ENCODE data around the gene GPAM. TPM values are rescaled to one million over a fixed set of nuclear protein-coding genes. Genes with fewer than 3 reads are reported as not detected.
A peak's percentile ranks its signal among the peaks of the same experiment; 100 is the strongest.

Gene GPAM
- total and polyA plus RNA-seq, 2 experiments from 2014 or later = 4.9 to 12.5 TPM

DNA sequence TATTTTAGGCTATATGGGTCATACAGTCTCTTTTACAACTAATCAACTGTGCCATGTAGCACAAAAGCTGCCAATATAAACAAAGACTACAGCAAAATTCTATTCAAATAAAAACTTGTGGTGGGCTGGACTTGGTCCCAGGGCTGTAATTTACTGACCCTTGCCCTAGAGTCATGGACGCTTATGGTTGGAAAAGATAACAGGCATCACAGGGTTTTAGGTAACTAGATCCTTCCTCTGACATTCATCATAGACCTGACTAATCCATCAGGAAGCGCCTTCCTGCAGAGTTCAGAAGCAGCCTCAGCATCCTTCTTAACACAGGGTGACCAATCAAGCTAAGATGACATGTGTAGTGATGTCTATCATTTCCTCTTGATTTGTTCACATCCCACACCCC lies 40.2 kb upstream of the GPAM start:
- in situ Hi-C loops (cut with MboI) = no loop called here
- no peak for DNase-seq
- WGBS, 2 experiments (ENCODE audit: low coverage in 1 of 2, low lambda C conversion rate in 2 of 2, missing lambda C conversion rate in 2 of 2) = 85 to 88% methylated on average over 2 of the region's 2 CpGs
- Histone ChIP-seq H3K4me1 (ENCODE audit: insufficient read depth) (peaks cover 15% of the 10 kb centered on the region), H4K20me1 (ENCODE audit: insufficient read depth) (no peaks in the 10 kb centered on the region), H3K79me2 (ENCODE audit: insufficient read depth) (no peaks in the 10 kb centered on the region), H3F3A (ENCODE audit: insufficient read depth) (peaks cover 10% of the 10 kb centered on the region), H3K36me3 (ENCODE audit: low read depth) (no peaks in the 10 kb centered on the region), H3K27ac (no peak overlapping the region), H3K4me2 (ENCODE audit: unreplicated experiment) (no peak overlapping the region), H3K9me3 (ENCODE audit: low read depth) (no peaks in the 10 kb centered on the region), H3K4me3 (no peak overlapping the region), H3K27me3 (replicated peaks; ENCODE audit: insufficient read depth) (no peaks in the 10 kb centered on the region), H3K9me2 (ENCODE audit: insufficient read depth) (no peaks in the 10 kb centered on the region), H2AFZ (no peak overlapping the region), H3K9ac (no peak overlapping the region)
- TF ChIP-seq EZH2 (IDR thresholded peaks at IDR 0.05; ENCODE audit: insufficient read depth, poor library complexity, severe bottlenecking) (no peak), EZH2phosphoT487 (IDR thresholded peaks at IDR 0.05; ENCODE audit: insufficient read depth, low read depth) (no peak)

GRCh38 chr10:112222799-112223198 lies 39.2 kb upstream of the GPAM start:
- H3K79me2 ChIP-seq (ENCODE audit: insufficient read depth) = no peaks in the 10 kb centered on the region
- peaks cover under 1% of the 10 kb centered on the region; the same call in 1 of the 2 replicates for H3F3A ChIP-seq (ENCODE audit: insufficient read depth)
- H3K4me1 ChIP-seq (ENCODE audit: insufficient read depth) = peaks cover 9% of the 10 kb centered on the region
- no peak overlapping the region for H3K4me2 ChIP-seq (ENCODE audit: unreplicated experiment)
- no peak for TF ChIP-seq EZH2phosphoT487 (IDR thresholded peaks at IDR 0.05; ENCODE audit: insufficient read depth, low read depth)
- H3K27me3 ChIP-seq (replicated peaks; ENCODE audit: insufficient read depth) = no peaks in the 10 kb centered on the region
- no peak overlapping the region for H3K9ac ChIP-seq
- H3K9me2 ChIP-seq (ENCODE audit: insufficient read depth) = no peaks in the 10 kb centered on the region
- no peak overlapping the region for H2AFZ ChIP-seq
- no peaks in the 10 kb centered on the region for H3K9me3 ChIP-seq (ENCODE audit: low read depth)
- 87 to 93% methylated on average over 2 of the region's 2 CpGs for WGBS, 2 experiments (ENCODE audit: low coverage in 1 of 2, low lambda C conversion rate in 2 of 2, missing lambda C conversion rate in 2 of 2)
- in situ Hi-C loops (cut with MboI) = no loop called here
- no peaks in the 10 kb centered on the region for H3K36me3 ChIP-seq (ENCODE audit: low read depth)
- no peak overlapping the region for H3K4me3 ChIP-seq
- no peak for DNase-seq
- no peak overlapping the region for H3K27ac ChIP-seq
- no peaks in the 10 kb centered on the region for H4K20me1 ChIP-seq (ENCODE audit: insufficient read depth)

DNA sequence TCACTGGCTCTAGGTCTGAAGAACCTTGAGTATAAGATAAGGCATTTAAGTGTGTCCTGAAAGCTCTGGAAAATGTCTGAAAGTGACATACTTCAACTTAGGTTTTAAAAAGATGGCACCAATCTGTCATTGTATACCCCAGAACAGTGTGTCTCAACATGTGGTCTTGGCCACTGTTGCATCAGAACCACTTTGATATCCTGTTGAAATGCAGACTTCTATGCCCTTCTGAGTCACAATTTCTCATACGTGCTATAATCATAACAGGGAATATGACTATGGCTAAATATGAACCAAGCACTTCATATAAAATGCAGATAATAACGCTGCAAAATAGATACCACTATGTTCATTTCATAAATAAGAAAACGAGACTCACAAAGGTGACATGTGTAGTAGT lies 38.0 kb upstream of the GPAM start:
- H3K36me3 ChIP-seq (ENCODE audit: low read depth) = no peaks in the 10 kb centered on the region
- H3K9ac ChIP-seq = no peak overlapping the region
- H4K20me1 ChIP-seq (ENCODE audit: insufficient read depth) = no peaks in the 10 kb centered on the region
- in situ Hi-C loops (cut with MboI) = no loop called here
- no peaks in the 10 kb centered on the region for H3K4me1 ChIP-seq (ENCODE audit: insufficient read depth)
- H3F3A ChIP-seq (ENCODE audit: insufficient read depth) = no peaks in the 10 kb centered on the region; the same call in 1 of the 2 replicates
- peak; percentile 37 for DNase-seq
- no peaks in the 10 kb centered on the region for H3K9me3 ChIP-seq (ENCODE audit: low read depth)
- no peak for TF ChIP-seq EZH2 (IDR thresholded peaks at IDR 0.05; ENCODE audit: insufficient read depth, poor library complexity, severe bottlenecking)
- H3K27ac ChIP-seq = no peak overlapping the region
- no peak overlapping the region for H2AFZ ChIP-seq
- H3K9me2 ChIP-seq (ENCODE audit: insufficient read depth) = no peaks in the 10 kb centered on the region
- H3K4me3 ChIP-seq = no peak overlapping the region
- H3K4me2 ChIP-seq (ENCODE audit: unreplicated experiment) = peak overlapping the region; percentile 4
- no peaks in the 10 kb centered on the region for H3K79me2 ChIP-seq (ENCODE audit: insufficient read depth)
- 64 to 74% methylated on average over 3 of the region's 3 CpGs for WGBS, 2 experiments (ENCODE audit: low coverage in 1 of 2, low lambda C conversion rate in 2 of 2, missing lambda C conversion rate in 2 of 2)
- H3K27me3 ChIP-seq (replicated peaks; ENCODE audit: insufficient read depth) = no peaks in the 10 kb centered on the region

- Histone ChIP-seq H3K4me3 (no peak overlapping the region), H3K36me3 (ENCODE audit: low read depth) (no peaks in the 10 kb centered on the region), H3K9me3 (ENCODE audit: low read depth) (no peaks in the 10 kb centered on the region), H3K79me2 (ENCODE audit: insufficient read depth) (no peaks in the 10 kb centered on the region), H3K4me1 (ENCODE audit: insufficient read depth) (peaks cover under 1% of the 10 kb centered on the region; the same call in 1 of the 2 replicates), H3K9me2 (ENCODE audit: insufficient read depth) (no peaks in the 10 kb centered on the region), H4K20me1 (ENCODE audit: insufficient read depth) (no peaks in the 10 kb centered on the region), H3K4me2 (ENCODE audit: unreplicated experiment) (no peak overlapping the region), H3K27ac (no peak overlapping the region), H2AFZ (no peak overlapping the region), H3K27me3 (replicated peaks; ENCODE audit: insufficient read depth) (no peaks in the 10 kb centered on the region), H3K9ac (no peak overlapping the region), H3F3A (ENCODE audit: insufficient read depth) (no peaks in the 10 kb centered on the region; the same call in 1 of the 2 replicates)
- no peak for DNase-seq
- in situ Hi-C loops (cut with MboI) = no loop called here
- WGBS, 2 experiments (ENCODE audit: low coverage in 1 of 2, low lambda C conversion rate in 2 of 2, missing lambda C conversion rate in 2 of 2) = 61 to 79% methylated on average over 2 of the region's 2 CpGs
- TF ChIP-seq EZH2phosphoT487 (IDR thresholded peaks at IDR 0.05; ENCODE audit: insufficient read depth, low read depth) = no peak
- no peak for TF ChIP-seq EZH2 (IDR thresholded peaks at IDR 0.05; ENCODE audit: insufficient read depth, poor library complexity, severe bottlenecking)
Measured at GRCh38 chr10:112218960-112219359, 35.4 kb upstream of the GPAM start.

DNA sequence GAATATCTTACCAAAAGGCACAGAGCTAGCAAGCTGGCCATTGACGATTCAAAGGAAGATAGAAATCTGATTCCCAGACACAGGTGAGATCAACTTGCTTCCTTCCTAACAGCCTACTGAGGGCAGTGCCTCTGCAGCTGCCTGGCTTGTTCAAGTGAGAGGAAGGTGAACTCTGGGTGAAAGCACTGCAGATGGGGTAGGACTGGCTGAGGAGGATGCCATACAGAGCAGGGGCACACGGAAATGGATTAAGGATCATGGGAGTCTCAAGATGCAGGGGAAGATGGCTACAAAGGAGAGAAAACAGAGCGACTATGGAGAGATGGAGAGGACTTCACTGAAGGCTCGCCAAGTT lies 34.4 kb upstream of the GPAM start:
- no peak for DNase-seq
- H2AFZ ChIP-seq = no peak overlapping the region

More for the DNA sequence above, 34.4 kb upstream of the GPAM start:
- WGBS, 2 experiments (ENCODE audit: low coverage in 1 of 2, low lambda C conversion rate in 2 of 2, missing lambda C conversion rate in 2 of 2) = 60 to 61% methylated on average over 4 of the region's 4 CpGs
- no peaks in the 10 kb centered on the region for H3K9me2 ChIP-seq (ENCODE audit: insufficient read depth)
- H3K79me2 ChIP-seq (ENCODE audit: insufficient read depth) = no peaks in the 10 kb centered on the region
- no peak overlapping the region for H3K4me3 ChIP-seq
- in situ Hi-C loops (cut with MboI) = no loop called here
- no peak for TF ChIP-seq EZH2 (IDR thresholded peaks at IDR 0.05; ENCODE audit: insufficient read depth, poor library complexity, severe bottlenecking)
- no peak for TF ChIP-seq EZH2phosphoT487 (IDR thresholded peaks at IDR 0.05; ENCODE audit: insufficient read depth, low read depth)
- H3K4me1 ChIP-seq (ENCODE audit: insufficient read depth) = peaks cover 5% of the 10 kb centered on the region; the same call in 1 of the 2 replicates
- no peaks in the 10 kb centered on the region for H3K36me3 ChIP-seq (ENCODE audit: low read depth)
- H3K9me3 ChIP-seq (ENCODE audit: low read depth) = no peaks in the 10 kb centered on the region
- no peak overlapping the region for H3K4me2 ChIP-seq (ENCODE audit: unreplicated experiment)
- H3K27ac ChIP-seq = no peak overlapping the region
- H4K20me1 ChIP-seq (ENCODE audit: insufficient read depth) = no peaks in the 10 kb centered on the region
- H3K9ac ChIP-seq = no peak overlapping the region
- H3F3A ChIP-seq (ENCODE audit: insufficient read depth) = no peaks in the 10 kb centered on the region
- no peaks in the 10 kb centered on the region for H3K27me3 ChIP-seq (replicated peaks; ENCODE audit: insufficient read depth)

All from GM23248 (cell line).